SK-N-SH (cell line): ENCODE results near the gene SETBP1. TPM values are rescaled to one million over a fixed set of nuclear protein-coding genes. Genes with fewer than 3 reads are reported as not detected.

ENCODE experiments used
- CTCF ChIA-PET: fragments of 300-600, 350-600 bp; formaldehyde crosslinking; extraction: SDS; loops from one replicate; lab custom pipeline; 2021; lab: Yijun Ruan, JAX
- POLR2A ChIA-PET: fragments of 350-600 bp; sonication (Branson Sonifier 250); formaldehyde crosslinking; extraction: SDS; loops from one replicate; lab custom pipeline; 2020; ENCODE audit warnings: antibody characterized with exemption, inconsistent platforms; lab: Yijun Ruan, JAX
- DNase-seq: peaks from one replicate; pipeline ENCODE4 v3.0.0; 2012
- H2AFZ ChIP-seq: fragments of 200-600 bp; sonication (generic); 2 replicates; pipeline ENCODE4 v1.8.1; 2016; ENCODE audit warnings: antibody characterized with exemption, mild to moderate bottlenecking, low read depth
- H3F3A ChIP-seq: fragments of 200-600 bp; sonication (generic); replicated peaks from 2 replicates; pipeline ENCODE3; 2016; ENCODE audit warnings: antibody characterized with exemption, mild to moderate bottlenecking; ENCODE audit not compliant: insufficient read depth
- H3K27ac ChIP-seq, 2 experiments: fragments of 200-500 bp in 1 of 2; fragments of 200-600 bp in 1 of 2; sonication (Bioruptor generic) in 1 of 2; sonication (generic), shearing (Covaris generic) in 1 of 2; 2 replicates each; pipeline versions ENCODE4 v1.5.1 to v1.6.1; 2014 to 2016; ENCODE audit warnings: low read depth in 2 of 2, inconsistent platforms in 1 of 2, low read length in 1 of 2, mild to moderate bottlenecking in 1 of 2, mixed read lengths in 1 of 2
- H3K27me3 ChIP-seq: fragments of 200-600 bp; sonication (generic), shearing (Covaris generic); 2 replicates; pipeline ENCODE4 v1.6.1; 2016; ENCODE audit warnings: mixed run types; ENCODE audit not compliant: insufficient read depth
- H3K36me3 ChIP-seq, 2 experiments: fragments of 200-500 bp in 1 of 2; fragments of 200-600 bp in 1 of 2; sonication (Bioruptor generic) in 1 of 2; sonication (generic) in 1 of 2; replicated peaks in 1 of 2; 2 replicates each; pipeline versions ENCODE3 to v1.5.1; 2014 to 2016; ENCODE audit warnings: low read length in 1 of 2, mild to moderate bottlenecking in 1 of 2; ENCODE audit not compliant: insufficient read depth in 2 of 2, control insufficient read depth in 1 of 2
- H3K4me1 ChIP-seq, 2 experiments: fragments of 200-500 bp in 1 of 2; fragments of 200-600 bp in 1 of 2; sonication (Bioruptor generic) in 1 of 2; sonication (generic), shearing (Covaris generic) in 1 of 2; 2 replicates each; pipeline versions ENCODE4 v1.5.1 to v1.6.1; 2014 to 2016; ENCODE audit warnings: low read depth in 1 of 2, low read length in 1 of 2, mixed run types in 1 of 2; ENCODE audit not compliant: insufficient read depth in 2 of 2, control insufficient read depth in 1 of 2
- H3K4me2 ChIP-seq: fragments of 200-600 bp; sonication (generic), shearing (Covaris generic); 2 replicates; pipeline ENCODE4 v1.6.1; 2017; ENCODE audit warnings: mixed run types
- H3K4me3 ChIP-seq, 2 experiments: fragments of 200-500 bp in 1 of 2; fragments of 200-600 bp in 1 of 2; sonication (Bioruptor generic) in 1 of 2; sonication (generic), shearing (Covaris generic) in 1 of 2; 2 replicates each; pipeline versions ENCODE4 v1.5.1 to v1.8.1; 2014 to 2016; ENCODE audit warnings: low read depth in 2 of 2, inconsistent platforms in 1 of 2, low read length in 1 of 2, mild to moderate bottlenecking in 1 of 2, mixed read lengths in 1 of 2, moderate library complexity in 1 of 2
- H3K79me2 ChIP-seq: fragments of 200-600 bp; sonication (generic); 2 replicates; pipeline ENCODE4 v1.8.1; 2017; ENCODE audit warnings: mild to moderate bottlenecking; ENCODE audit not compliant: insufficient read depth
- H3K9ac ChIP-seq: fragments of 200-600 bp; sonication (generic); 2 replicates; pipeline ENCODE4 v1.6.1; 2017; ENCODE audit warnings: mixed run types
- H3K9me2 ChIP-seq: fragments of 200-600 bp; sonication (generic); 2 replicates; pipeline ENCODE4 v1.6.1; 2017; ENCODE audit warnings: mixed run types
- H3K9me3 ChIP-seq: fragments of 200-600 bp; sonication (generic); 2 replicates; pipeline ENCODE4 v1.6.1; 2017; ENCODE audit warnings: mixed run types, mild to moderate bottlenecking, moderate library complexity
- H4K20me1 ChIP-seq: fragments of 200-600 bp; sonication (generic); 2 replicates; pipeline ENCODE4 v1.6.1; 2017; ENCODE audit warnings: mild to moderate bottlenecking, mixed run types; ENCODE audit not compliant: insufficient read depth
- FOXJ3 ChIP-seq: sonication (generic); formaldehyde crosslinking; IDR thresholded peaks from 2 replicates; pipeline ENCODE4 v1.5.1; 2020; ENCODE audit warnings: mild to moderate bottlenecking, missing genetic modification reagents
- GABPA ChIP-seq: IDR thresholded peaks from 2 replicates; pipeline ENCODE4 v1.4.0; 2012; ENCODE audit warnings: low read depth, mild to moderate bottlenecking
- JUND ChIP-seq: IDR thresholded peaks from 2 replicates; pipeline ENCODE4 v1.4.0; 2012
- POLR2AphosphoS5 ChIP-seq: IDR thresholded peaks from 2 replicates; pipeline ENCODE4 v1.6.1; 2012; ENCODE audit warnings: low read depth, low read length
- RCOR1 ChIP-seq: fragments of 150-350 bp; IDR thresholded peaks from 2 replicates; pipeline ENCODE4 v1.6.1; 2017; ENCODE audit warnings: antibody characterized with exemption, low read length
- REST ChIP-seq: IDR thresholded peaks from 2 replicates; pipeline ENCODE4 v1.6.1; 2012; ENCODE audit warnings: mild to moderate bottlenecking, low read depth, low read length, moderate library complexity
- RFX5 ChIP-seq: IDR thresholded peaks from 2 replicates; pipeline ENCODE4 v1.6.1; 2012; ENCODE audit warnings: mild to moderate bottlenecking, improper control_type of control experiment, low read length
- TCF12 ChIP-seq: IDR thresholded peaks from 2 replicates; pipeline ENCODE4 v1.4.0; 2012
- TEAD4 ChIP-seq: IDR thresholded peaks from 2 replicates; pipeline ENCODE4 v1.4.0; 2012; ENCODE audit warnings: mild to moderate bottlenecking, borderline replicate concordance; ENCODE audit not compliant: insufficient read depth
- WGBS: methylation state at CpG from one replicate; pipeline ENCODE4 v1.1.6; 2017; ENCODE audit warnings: low lambda C conversion rate; 5-methylcytosine and 5-hydroxymethylcytosine counted together
- polyA plus RNA-seq, 3 experiments: library from polyadenylated mRNA; depleted of rRNA; stranded (reverse); fragments of >200 nt; gene quantifications; 2 replicates each; pipeline ENCODE4 v1.2.3, GENCODE V29; 2012
- TF ChIP-seq, protein P1 (sequence below): IDR thresholded peaks from 2 replicates; pipeline ENCODE4; 2012

Gene SETBP1
- polyA plus RNA-seq, 1 of the 3 experiments (the other 2 are of a cell fraction): 3.0 TPM

DNA sequence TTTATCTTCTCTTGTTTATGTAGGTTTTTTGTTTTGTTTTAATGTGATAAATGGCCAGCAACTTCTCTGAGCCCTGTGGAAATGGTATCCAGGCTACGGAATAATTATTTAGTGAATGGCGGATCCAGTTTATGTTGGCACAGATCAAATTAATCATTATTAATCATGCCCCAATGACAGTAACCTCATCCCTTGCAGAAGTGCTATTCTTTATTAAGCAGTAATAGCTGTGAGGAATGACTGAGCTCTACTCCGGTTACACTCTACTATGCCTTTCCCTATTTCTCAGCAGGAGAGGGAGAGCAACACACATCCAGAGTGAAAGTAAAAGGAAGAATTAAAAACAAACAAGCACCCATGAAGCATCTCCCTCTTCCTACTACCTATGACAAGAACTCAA, 84.8 kb downstream of the SETBP1 start:
- CTCF ChIA-PET: no interaction called here
- TF ChIP-seq FOXJ3: no peak
- no peak for TF ChIP-seq GABPA
- TF ChIP-seq RFX5: no peak
- no peak for TF ChIP-seq JUND
- no peak for TF ChIP-seq TCF12
- no peak for TF ChIP-seq POLR2AphosphoS5
- no peak for TF ChIP-seq TEAD4
- no peak for TF ChIP-seq RCOR1
- TF ChIP-seq, protein P1, sequence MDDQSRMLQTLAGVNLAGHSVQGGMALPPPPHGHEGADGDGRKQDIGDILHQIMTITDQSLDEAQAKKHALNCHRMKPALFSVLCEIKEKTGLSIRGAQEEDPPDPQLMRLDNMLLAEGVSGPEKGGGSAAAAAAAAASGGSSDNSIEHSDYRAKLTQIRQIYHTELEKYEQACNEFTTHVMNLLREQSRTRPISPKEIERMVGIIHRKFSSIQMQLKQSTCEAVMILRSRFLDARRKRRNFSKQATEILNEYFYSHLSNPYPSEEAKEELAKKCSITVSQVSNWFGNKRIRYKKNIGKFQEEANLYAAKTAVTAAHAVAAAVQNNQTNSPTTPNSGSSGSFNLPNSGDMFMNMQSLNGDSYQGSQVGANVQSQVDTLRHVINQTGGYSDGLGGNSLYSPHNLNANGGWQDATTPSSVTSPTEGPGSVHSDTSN: no peak
- 95% methylated on average over 3 of the region's 3 CpGs for whole genome bisulfite sequencing
- Histone ChIP-seq H3K4me2 (no peak overlapping the region), H3K4me1 (no peaks in the 10 kb centered on the region), H3K9me2 (no peaks in the 10 kb centered on the region), H2AFZ (no peak overlapping the region), H3K27me3 (no peaks in the 10 kb centered on the region), H3K79me2 (no peaks in the 10 kb centered on the region), H3K27ac (no peak overlapping the region), H3F3A (no peaks in the 10 kb centered on the region), H3K9ac (no peak overlapping the region), H3K36me3 (no peaks in the 10 kb centered on the region), H4K20me1 (no peaks in the 10 kb centered on the region), H3K9me3 (no peaks in the 10 kb centered on the region), H3K4me3 (no peak overlapping the region)
- POLR2A ChIA-PET: no interaction called here
- DNase-seq: no peak

DNA sequence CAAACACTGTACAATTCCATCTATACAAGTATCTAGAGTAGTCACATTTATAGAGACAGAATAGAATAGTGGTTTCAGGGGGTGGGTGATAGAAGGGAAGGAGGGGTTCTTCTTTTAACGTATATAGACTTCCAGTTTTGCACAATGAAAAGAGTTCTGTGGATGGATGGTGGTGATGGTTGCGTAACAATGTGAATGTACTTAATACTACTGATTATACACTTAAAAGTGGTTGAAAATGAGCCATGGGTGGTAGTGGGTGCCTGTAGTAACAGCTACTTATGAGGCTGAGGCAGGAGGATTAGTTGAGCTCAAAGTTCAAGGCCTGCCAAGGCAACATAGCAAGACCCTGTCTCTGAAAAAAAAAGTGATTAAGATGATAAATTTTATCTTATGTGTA, 85.8 kb downstream of the SETBP1 start:
- no peak overlapping the region for H3K4me3 ChIP-seq
- peaks cover 0 to 1% of the 10 kb centered on the region in 2 experiments; a peak in 1 of 4 replicates for H3K4me1 ChIP-seq
- no peak overlapping the region for H3K27ac ChIP-seq
- H3K9me2 ChIP-seq: no peaks in the 10 kb centered on the region
- H3F3A ChIP-seq: no peaks in the 10 kb centered on the region
- H3K27me3 ChIP-seq: no peaks in the 10 kb centered on the region
- CTCF ChIA-PET: no interaction called here
- no peak overlapping the region for H3K4me2 ChIP-seq
- POLR2A ChIA-PET: no interaction called here
- H3K79me2 ChIP-seq: no peaks in the 10 kb centered on the region
- no peak overlapping the region for H3K9ac ChIP-seq
- no peak for TF ChIP-seq REST
- no peaks in the 10 kb centered on the region for H4K20me1 ChIP-seq
- H3K36me3 ChIP-seq: no peaks in the 10 kb centered on the region
- 92% methylated on average over 2 of the region's 2 CpGs for WGBS
- H3K9me3 ChIP-seq: no peaks in the 10 kb centered on the region
- no peak overlapping the region for H2AFZ ChIP-seq
- no peak for DNase-seq
